IMR-90 (cell line): ENCODE measurements around the gene FRMD4B. TPM values are rescaled to one million over a fixed set of nuclear protein-coding genes. Genes with fewer than 3 reads are reported as not detected.

Experiments
- ATAC-seq: fragments of 200-7000 bp; cut with Tn5 transposase; 2 replicates; pipeline ENCODE4 v1.9.1; 2020; ENCODE audit warnings: low read depth, mild to moderate bottlenecking, moderate library complexity
- BruUV-seq: library from RNA; stranded (reverse); fragments of 400-500 nt; replicated peaks from 2 replicates; lab custom pipeline; 2021; lab: Mats Ljungman, UMichigan
- CTCF ChIA-PET: fragments of 300-600 bp; formaldehyde crosslinking; extraction: SDS; loops from one replicate; lab custom pipeline; 2021; ENCODE audit warnings: antibody characterized with exemption; lab: Yijun Ruan, JAX
- POLR2A ChIA-PET: fragments of 300-600 bp; sonication (Branson Sonifier 250); formaldehyde crosslinking; loops from one replicate; lab custom pipeline; 2022; ENCODE audit warnings: antibody characterized with exemption; ENCODE audit not compliant: unreplicated experiment; lab: Charles Lee
- DNase-seq: peaks from one replicate; pipeline ENCODE4 v3.0.0; 2013
- H2AFZ ChIP-seq: replicated peaks from 2 replicates; pipeline ENCODE3; 2013; ENCODE audit warnings: low read length, mild to moderate bottlenecking; ENCODE audit not compliant: poor library complexity
- H2AK5ac ChIP-seq: 2 replicates; pipeline ENCODE4 v1.6.1; 2013; ENCODE audit warnings: low read depth, low read length, inconsistent platforms
- H2AK9ac ChIP-seq: replicated peaks from 2 replicates; pipeline ENCODE3; 2013; ENCODE audit warnings: mild to moderate bottlenecking, low read depth, low read length, moderate library complexity; ENCODE audit not compliant: poor library complexity
- H2BK120ac ChIP-seq: 2 replicates; pipeline ENCODE4 v1.6.1; 2013; ENCODE audit warnings: low read depth, low read length, inconsistent platforms
- H2BK15ac ChIP-seq: 3 replicates; pipeline ENCODE4 v1.6.1; 2013; ENCODE audit warnings: low read depth, low read length, inconsistent platforms
- H2BK20ac ChIP-seq: 2 replicates; pipeline ENCODE4 v1.6.1; 2013; ENCODE audit warnings: low read depth, mild to moderate bottlenecking, inconsistent platforms, low read length, moderate library complexity
- H2BK5ac ChIP-seq: 2 replicates; pipeline ENCODE4 v1.6.1; 2013; ENCODE audit warnings: mild to moderate bottlenecking, low read depth, low read length, inconsistent platforms; ENCODE audit not compliant: poor library complexity, severe bottlenecking
- H3K14ac ChIP-seq: replicated peaks from 2 replicates; pipeline ENCODE4 v1.6.1; 2013; ENCODE audit warnings: low read depth, low read length, inconsistent platforms
- H3K18ac ChIP-seq: 2 replicates; pipeline ENCODE4 v1.6.1; 2013; ENCODE audit warnings: low read depth, low read length, control low read depth
- H3K23ac ChIP-seq: 2 replicates; pipeline ENCODE4 v1.6.1; 2013; ENCODE audit warnings: low read depth, low read length, inconsistent platforms
- H3K27ac ChIP-seq: 2 replicates; pipeline ENCODE4 v1.5.1; 2013; ENCODE audit warnings: mild to moderate bottlenecking, control low read depth, low read length; ENCODE audit not compliant: insufficient read depth
- H3K27me3 ChIP-seq: 2 replicates; pipeline ENCODE4 v1.6.1; 2013; ENCODE audit warnings: low read length; ENCODE audit not compliant: control insufficient read depth, insufficient read depth
- H3K36me3 ChIP-seq: 2 replicates; pipeline ENCODE4 v1.6.1; 2013; ENCODE audit warnings: low read length, mixed read lengths; ENCODE audit not compliant: control insufficient read depth, insufficient read depth
- H3K4ac ChIP-seq: 2 replicates; pipeline ENCODE4 v1.6.1; 2013; ENCODE audit warnings: low read depth, low read length, inconsistent platforms
- H3K4me1 ChIP-seq: 2 replicates; pipeline ENCODE4 v1.6.1; 2013; ENCODE audit warnings: low read length, mixed read lengths; ENCODE audit not compliant: control insufficient read depth, insufficient read depth
- H3K4me2 ChIP-seq: 2 replicates; pipeline ENCODE4 v1.6.1; 2013; ENCODE audit warnings: low read depth, mild to moderate bottlenecking, control low read depth, low read length, moderate library complexity
- H3K4me3 ChIP-seq: 2 replicates; pipeline ENCODE4 v1.5.1; 2013; ENCODE audit warnings: low read depth, mild to moderate bottlenecking, control low read depth, low read length, moderate library complexity; ENCODE audit not compliant: insufficient read depth
- H3K56ac ChIP-seq: 2 replicates; pipeline ENCODE4 v1.6.1; 2013; ENCODE audit warnings: low read length, inconsistent platforms; ENCODE audit not compliant: insufficient read depth; ENCODE audit errors: extremely low read depth
- H3K79me1 ChIP-seq, 2 experiments: 2 replicates each; pipeline ENCODE4 v1.6.1; 2013; ENCODE audit warnings: low read length in 2 of 2, inconsistent platforms in 1 of 2, low read depth in 1 of 2
- H3K9ac ChIP-seq: 2 replicates; pipeline ENCODE4 v1.6.1; 2013; ENCODE audit warnings: low read depth, low read length, control low read depth
- H3K9me1 ChIP-seq: 2 replicates; pipeline ENCODE4 v1.6.1; 2013; ENCODE audit warnings: low read length, inconsistent platforms; ENCODE audit not compliant: insufficient read depth
- H3K9me3 ChIP-seq: 2 replicates; pipeline ENCODE4 v1.6.1; 2013; ENCODE audit warnings: low read length; ENCODE audit not compliant: control insufficient read depth, insufficient read depth
- H4K20me1 ChIP-seq: 2 replicates; pipeline ENCODE4 v1.6.1; 2013; ENCODE audit warnings: low read length, inconsistent platforms; ENCODE audit not compliant: insufficient read depth
- H4K5ac ChIP-seq: 2 replicates; pipeline ENCODE4 v1.6.1; 2013; ENCODE audit warnings: mild to moderate bottlenecking, low read depth, low read length, control low read depth
- H4K8ac ChIP-seq, 2 experiments: 2 replicates each; pipeline ENCODE4 v1.6.1; 2013; ENCODE audit warnings: low read depth in 2 of 2, low read length in 2 of 2, control low read depth in 1 of 2, inconsistent platforms in 1 of 2
- H4K91ac ChIP-seq: 2 replicates; pipeline ENCODE4 v1.6.1; 2013; ENCODE audit warnings: low read depth, low read length, inconsistent platforms; ENCODE audit not compliant: insufficient read depth
- MAFK ChIP-seq: IDR thresholded peaks from 2 replicates; pipeline ENCODE4 v1.6.1; 2012; ENCODE audit warnings: low read depth, low read length, improper control_type of control experiment
- MAZ ChIP-seq: IDR thresholded peaks from 2 replicates; pipeline ENCODE4 v1.6.1; 2012; ENCODE audit warnings: low read depth, mild to moderate bottlenecking, low read length, improper control_type of control experiment, moderate library complexity, borderline replicate concordance
- MXI1 ChIP-seq: IDR thresholded peaks from 2 replicates; pipeline ENCODE4 v1.6.1; 2012; ENCODE audit warnings: low read depth, mild to moderate bottlenecking, low read length, moderate library complexity, borderline replicate concordance
- POLR2A ChIP-seq: IDR thresholded peaks from 2 replicates; pipeline ENCODE4 v1.6.1; 2012; ENCODE audit warnings: mild to moderate bottlenecking, low read depth, low read length
- RCOR1 ChIP-seq: IDR thresholded peaks from 2 replicates; pipeline ENCODE4 v1.6.1; 2012; ENCODE audit warnings: mild to moderate bottlenecking, low read length, improper control_type of control experiment; ENCODE audit not compliant: insufficient replicate concordance
- SMC3 ChIP-seq: fragments of 150-350 bp; IDR thresholded peaks from 2 replicates; pipeline ENCODE4 v1.6.1; 2016; ENCODE audit warnings: low read depth, mild to moderate bottlenecking, antibody characterized with exemption, low read length, moderate library complexity
- WGBS, 2 experiments: methylation state at CpG; one replicate each; pipeline versions ENCODE4 v1.1.5 to v1.1.7; 2013; ENCODE audit warnings: missing lambda C conversion rate in 2 of 2; ENCODE audit not compliant: insufficient read length in 1 of 2; ENCODE audit errors: extremely low coverage in 2 of 2; 5-methylcytosine and 5-hydroxymethylcytosine counted together
- dilution Hi-C: fragments of 300-500 bp; cut with HindIII; formaldehyde crosslinking; loops from one replicate; pipeline ENCODE4 v1.14.3; 2018; ENCODE audit warnings: low sequenced_read_pairs; ENCODE audit not compliant: unreplicated experiment
- in situ Hi-C: fragments of 300-500 bp; cut with MboI; formaldehyde crosslinking; loops from 3 replicates; pipeline ENCODE4 v1.14.3; 2019; ENCODE audit warnings: low sequenced_read_pairs, inconsistent platforms, mixed read lengths
- intact Hi-C: fragments of 100-400 bp; cut with micrococcal nuclease; formaldehyde crosslinking; loops from 2 replicates; pipeline ENCODE4 v1.10.0; 2022
- polyA plus RNA-seq, 3 experiments: library from polyadenylated mRNA; depleted of rRNA; stranded (reverse); fragments of >200 nt; gene quantifications; 2 replicates each; pipeline ENCODE4 v1.2.3, GENCODE V29; 2012; ENCODE audit warnings: low replicate concordance in 1 of 3
- total RNA-seq: library from RNA; depleted of rRNA; stranded (reverse); fragments of >200 nt; gene quantifications from 2 replicates; pipeline ENCODE4 v1.2.3, GENCODE V29; 2012

FRMD4B gene
- total and polyA plus RNA-seq, 2 of the 4 experiments (the other 2 are of a cell fraction): 0.14 to 0.36 TPM

GRCh38 chr3:69214241-69214640, 171.6 kb downstream of the FRMD4B start:
- BruUV-seq: no TSS peak
- H3K27ac ChIP-seq: no peak overlapping the region
- H2BK120ac ChIP-seq: no peak overlapping the region
- no peak overlapping the region for H3K56ac ChIP-seq
- in situ Hi-C loops (no loop called here), intact Hi-C loops (no loop called here), dilution Hi-C loops (no loop called here)
- ATAC-seq: no peak
- no peak overlapping the region for H4K5ac ChIP-seq
- no peak overlapping the region for H2AK5ac ChIP-seq
- no peak overlapping the region for H4K8ac ChIP-seq
- DNase-seq: no peak
- H2AFZ ChIP-seq: no peak overlapping the region
- H3K23ac ChIP-seq: no peak overlapping the region
- H2BK15ac ChIP-seq: no peak overlapping the region
- no peak overlapping the region for H3K4ac ChIP-seq
- ChIA-PET POLR2A (no interaction called here), CTCF (no interaction called here)
- H2AK9ac ChIP-seq: no peak overlapping the region
- H3K4me3 ChIP-seq: no peak overlapping the region
- H3K18ac ChIP-seq: no peak overlapping the region
- no peaks in the 10 kb centered on the region for H4K20me1 ChIP-seq
- WGBS, 2 experiments: 83% methylated on average over 1 of the region's 3 CpGs; no CpG with 5 or more reads in 1 of the 2 experiments
- no peaks in the 10 kb centered on the region for H3K79me1 ChIP-seq
- no peak overlapping the region for H4K91ac ChIP-seq
- H2BK20ac ChIP-seq: no peak overlapping the region
- TF ChIP-seq MAZ (no peak), MXI1 (no peak), RCOR1 (no peak), POLR2A (no peak), MAFK (no peak), SMC3 (no peak)
- no peaks in the 10 kb centered on the region for H3K9me1 ChIP-seq
- H2BK5ac ChIP-seq: no peak overlapping the region
- no peaks in the 10 kb centered on the region for H3K9me3 ChIP-seq
- no peaks in the 10 kb centered on the region for H3K36me3 ChIP-seq
- peaks cover 8% of the 10 kb centered on the region for H3K27me3 ChIP-seq
- no peak overlapping the region for H3K4me2 ChIP-seq
- no peaks in the 10 kb centered on the region for H3K4me1 ChIP-seq
- no peak overlapping the region for H3K14ac ChIP-seq
- no peak overlapping the region for H3K9ac ChIP-seq
